ENCODE measurements around the gene DNAAF1. TPM values are rescaled to one million over a fixed set of nuclear protein-coding genes. Genes with fewer than 3 reads are reported as not detected.

DNAAF1 gene
- total RNA-seq, result under 1 TPM in 1 of 2 experiments, not detected in 1; 0.19 TPM
- polyA plus RNA-seq, result 1 to 10 TPM in 1 of 2 donors, not detected in 1; 1.2 TPM

- peak within 1 kb of the TSS; percentile 61 to 78 for H3K4me3 ChIP-seq (ENCODE audit: low read length in 2 of 2)
- no peaks in the 10 kb centered on the region for H3K27me3 ChIP-seq (ENCODE audit: insufficient read depth, low read length)
- intact Hi-C loops (cut with micrococcal nuclease), result loop anchor here (1.0 kb wide), 2 partner anchors 29 to 42 kb away; partner anchors contain the start of genes MBTPS1 and TAF1C
- no peaks in the 10 kb centered on the region for H3K9me3 ChIP-seq (ENCODE audit: control insufficient read depth in 1 of 2, low read length in 2 of 2)
- Mint-ChIP-seq H3K4me3 (peak within 1 kb of the TSS; percentile 92 to 98 (median 94)), H3K27ac (peak within 1 kb of the TSS; percentile 49 to 95 (median 91)), H3K4me1 (peaks cover 4 to 19% (median 12%) of the 10 kb centered on the region in 4 donors), H3K27me3 (peaks cover 3 to 6% of the 10 kb centered on the region in 2 donors), H3K36me3 (peaks cover 0 to 7% of the 10 kb centered on the region in 2 donors), H3K9me3 (no peaks in the 10 kb centered on the region)
- peaks cover 13% of the 10 kb centered on the region for H3K4me1 ChIP-seq (ENCODE audit: insufficient read depth, low read length)
- ChIA-PET CTCF (ENCODE audit: partially characterized antibody) (interaction anchor here (0.8 to 2.0 kb wide), 4 partner anchors 9 to 59 kb away, joined by 3 to 5 read pairs (median 4); partner anchors contain the start of genes MBTPS1 and TAF1C), POLR2A (ENCODE audit: partially characterized antibody) (interaction anchor here (0.8 to 4.2 kb wide), 6 partner anchors 13 to 57 kb away, joined by 3 to 55 read pairs (median 4); partner anchors contain the start of genes MBTPS1 and TAF1C)
- H3K27ac ChIP-seq (ENCODE audit: low read depth, low read length), result peak within 1 kb of the TSS; percentile 65
- no peaks in the 10 kb centered on the region for H3K36me3 ChIP-seq (ENCODE audit: insufficient read depth, low read length)
- peak; percentile 89 to 95 (median 93) for DNase-seq
Measured at GRCh38 chr16:84144859-84145639, at the start of gene DNAAF1, which contains the start of gene HSDL1. Gene DNAAF1 (plus strand): TSS chr16:84145308. CDS start chr16:84145441, 133 bp downstream. Gene HSDL1 (minus strand): TSS chr16:84145177. CDS start chr16:84131321, 13,856 bp downstream.

GRCh38 chr16:84095466-84095865 is 49.6 kb upstream of the DNAAF1 start:
- intact Hi-C loops (cut with micrococcal nuclease), result no loop called here
- Mint-ChIP-seq H3K27ac (peak overlapping the region in 1 of 7 donors; percentile 84), H3K4me3 (no peak overlapping the region), H3K9me3 (no peaks in the 10 kb centered on the region), H3K4me1 (peaks cover 0 to 14% (median 7%) of the 10 kb centered on the region in 4 donors), H3K36me3 (peaks cover 54 to 81% of the 10 kb centered on the region in 2 donors), H3K27me3 (no peaks in the 10 kb centered on the region)
- H3K27ac ChIP-seq (ENCODE audit: low read depth, low read length), result no peak overlapping the region
- CTCF ChIA-PET (ENCODE audit: partially characterized antibody), result interaction anchor here (2.1 kb wide), 1 partner anchor 11 kb away, joined by 6 read pairs; no protein-coding TSS in a partner anchor
- H3K27me3 ChIP-seq (ENCODE audit: insufficient read depth, low read length), result no peaks in the 10 kb centered on the region
- peaks cover 5% of the 10 kb centered on the region for H3K4me1 ChIP-seq (ENCODE audit: insufficient read depth, low read length)
- H3K36me3 ChIP-seq (ENCODE audit: insufficient read depth, low read length), result peaks cover 64% of the 10 kb centered on the region
- no peaks in the 10 kb centered on the region for H3K9me3 ChIP-seq (ENCODE audit: control insufficient read depth in 1 of 2, low read length in 2 of 2)
- DNase-seq, result no peak
- POLR2A ChIA-PET (ENCODE audit: partially characterized antibody), result no interaction called here
- H3K4me3 ChIP-seq (ENCODE audit: low read length in 2 of 2), result no peak overlapping the region

GRCh38 chr16:84096447-84097005 is 48.6 kb upstream of the DNAAF1 start:
- Histone ChIP-seq H3K36me3 (ENCODE audit: insufficient read depth, low read length) (peaks cover 65% of the 10 kb centered on the region), H3K27ac (ENCODE audit: low read depth, low read length) (no peak overlapping the region), H3K4me3 (ENCODE audit: low read length in 2 of 2) (no peak overlapping the region), H3K4me1 (ENCODE audit: insufficient read depth, low read length) (peaks cover 5% of the 10 kb centered on the region), H3K9me3 (ENCODE audit: control insufficient read depth in 1 of 2, low read length in 2 of 2) (no peaks in the 10 kb centered on the region), H3K27me3 (ENCODE audit: insufficient read depth, low read length) (no peaks in the 10 kb centered on the region)
- no peak for DNase-seq
- Mint-ChIP-seq H3K27ac (peak overlapping the region in 1 of 7 donors; percentile 22), H3K9me3 (no peaks in the 10 kb centered on the region), H3K27me3 (no peaks in the 10 kb centered on the region), H3K36me3 (peaks cover 47 to 73% of the 10 kb centered on the region in 2 donors), H3K4me1 (peaks cover under 1 to 17% (median 8%) of the 10 kb centered on the region in 4 donors), H3K4me3 (no peak overlapping the region)
- intact Hi-C loops (cut with micrococcal nuclease), result no loop called here
- ChIA-PET CTCF (ENCODE audit: partially characterized antibody) (interaction anchor here (2.1 kb wide), 1 partner anchor 12 kb away, joined by 6 read pairs; no protein-coding TSS in a partner anchor), POLR2A (ENCODE audit: partially characterized antibody) (no interaction called here)

GRCh38 chr16:84098939-84099338 is 46.2 kb upstream of the DNAAF1 start:
- no peak overlapping the region for H3K4me3 ChIP-seq (ENCODE audit: low read length in 2 of 2)
- no peaks in the 10 kb centered on the region for H3K9me3 ChIP-seq (ENCODE audit: control insufficient read depth in 1 of 2, low read length in 2 of 2)
- Mint-ChIP-seq H3K36me3 (peaks cover 36 to 55% of the 10 kb centered on the region in 2 donors), H3K27ac (no peak overlapping the region), H3K27me3 (no peaks in the 10 kb centered on the region), H3K4me1 (peaks cover 10 to 38% (median 23%) of the 10 kb centered on the region in 4 donors), H3K4me3 (no peak overlapping the region), H3K9me3 (no peaks in the 10 kb centered on the region)
- CTCF ChIA-PET (ENCODE audit: partially characterized antibody), result no interaction called here
- no peak for DNase-seq
- H3K36me3 ChIP-seq (ENCODE audit: insufficient read depth, low read length), result peaks cover 51% of the 10 kb centered on the region
- no peaks in the 10 kb centered on the region for H3K27me3 ChIP-seq (ENCODE audit: insufficient read depth, low read length)
- peaks cover 11% of the 10 kb centered on the region for H3K4me1 ChIP-seq (ENCODE audit: insufficient read depth, low read length)
- no peak overlapping the region for H3K27ac ChIP-seq (ENCODE audit: low read depth, low read length)
- intact Hi-C loops (cut with micrococcal nuclease), result no loop called here
- POLR2A ChIA-PET (ENCODE audit: partially characterized antibody), result interaction anchor here (0.6 kb wide), 1 partner anchor 25 kb away, joined by 3 read pairs; no protein-coding TSS in a partner anchor

GRCh38 chr16:84103678-84104077 is 41.4 kb upstream of the DNAAF1 start:
- no peak for DNase-seq
- H3K4me3 ChIP-seq (ENCODE audit: low read length in 2 of 2), result no peak overlapping the region
- H3K4me1 ChIP-seq (ENCODE audit: insufficient read depth, low read length), result peaks cover 26% of the 10 kb centered on the region
- Mint-ChIP-seq H3K4me1 (peaks cover 32 to 65% (median 49%) of the 10 kb centered on the region in 4 donors), H3K9me3 (no peaks in the 10 kb centered on the region), H3K27ac (peak overlapping the region in 4 of 7 donors; percentile 1 to 38 (median 20)), H3K27me3 (no peaks in the 10 kb centered on the region), H3K4me3 (no peak overlapping the region), H3K36me3 (peaks cover 25 to 38% of the 10 kb centered on the region in 2 donors)
- no peaks in the 10 kb centered on the region for H3K27me3 ChIP-seq (ENCODE audit: insufficient read depth, low read length)
- no peaks in the 10 kb centered on the region for H3K9me3 ChIP-seq (ENCODE audit: control insufficient read depth in 1 of 2, low read length in 2 of 2)
- H3K36me3 ChIP-seq (ENCODE audit: insufficient read depth, low read length), result peaks cover 21% of the 10 kb centered on the region
- intact Hi-C loops (cut with micrococcal nuclease), result no loop called here
- ChIA-PET POLR2A (ENCODE audit: partially characterized antibody) (interaction anchor here (4.7 kb wide), 1 partner anchor 13 kb away, joined by 20 read pairs; the partner anchor contains the start of gene MBTPS1), CTCF (ENCODE audit: partially characterized antibody) (interaction anchor here (1.2 kb wide), 1 partner anchor 13 kb away, joined by 4 read pairs; the partner anchor contains the start of gene MBTPS1)
- H3K27ac ChIP-seq (ENCODE audit: low read depth, low read length), result no peak overlapping the region

- Histone ChIP-seq H3K4me3 (ENCODE audit: low read length in 2 of 2) (no peak overlapping the region), H3K27me3 (ENCODE audit: insufficient read depth, low read length) (no peaks in the 10 kb centered on the region), H3K27ac (ENCODE audit: low read depth, low read length) (no peak overlapping the region), H3K4me1 (ENCODE audit: insufficient read depth, low read length) (peaks cover 31% of the 10 kb centered on the region), H3K9me3 (ENCODE audit: control insufficient read depth in 1 of 2, low read length in 2 of 2) (no peaks in the 10 kb centered on the region), H3K36me3 (ENCODE audit: insufficient read depth, low read length) (peaks cover 21% of the 10 kb centered on the region)
- H3K9me3 Mint-ChIP-seq, result no peaks in the 10 kb centered on the region
- no peak for DNase-seq
- H3K4me1 Mint-ChIP-seq, result peaks cover 37 to 65% (median 51%) of the 10 kb centered on the region in 4 donors
- H3K4me3 Mint-ChIP-seq, result no peak overlapping the region
- H3K27ac Mint-ChIP-seq, result peak overlapping the region in 3 of 7 donors; percentile 3 to 59 (median 19)
- H3K27me3 Mint-ChIP-seq, result no peaks in the 10 kb centered on the region
- ChIA-PET CTCF (ENCODE audit: partially characterized antibody) (interaction anchor here (1.2 kb wide), 1 partner anchor 13 kb away, joined by 4 read pairs; the partner anchor contains the start of gene MBTPS1), POLR2A (ENCODE audit: partially characterized antibody) (interaction anchor here (4.7 kb wide), 1 partner anchor 12 kb away, joined by 20 read pairs; the partner anchor contains the start of gene MBTPS1)
- H3K36me3 Mint-ChIP-seq, result peaks cover 20 to 38% of the 10 kb centered on the region in 2 donors
- intact Hi-C loops (cut with micrococcal nuclease), result no loop called here
Measured at GRCh38 chr16:84104231-84104630, 40.9 kb upstream of the DNAAF1 start.
